ENCODE data around the gene FCGR2B.
"Not testable (repeated sequence)": the region's sequence is repeated elsewhere in the genome, so short reads cannot be mapped to it uniquely, and the experiment has no call there.

FCGR2B gene

DNA sequence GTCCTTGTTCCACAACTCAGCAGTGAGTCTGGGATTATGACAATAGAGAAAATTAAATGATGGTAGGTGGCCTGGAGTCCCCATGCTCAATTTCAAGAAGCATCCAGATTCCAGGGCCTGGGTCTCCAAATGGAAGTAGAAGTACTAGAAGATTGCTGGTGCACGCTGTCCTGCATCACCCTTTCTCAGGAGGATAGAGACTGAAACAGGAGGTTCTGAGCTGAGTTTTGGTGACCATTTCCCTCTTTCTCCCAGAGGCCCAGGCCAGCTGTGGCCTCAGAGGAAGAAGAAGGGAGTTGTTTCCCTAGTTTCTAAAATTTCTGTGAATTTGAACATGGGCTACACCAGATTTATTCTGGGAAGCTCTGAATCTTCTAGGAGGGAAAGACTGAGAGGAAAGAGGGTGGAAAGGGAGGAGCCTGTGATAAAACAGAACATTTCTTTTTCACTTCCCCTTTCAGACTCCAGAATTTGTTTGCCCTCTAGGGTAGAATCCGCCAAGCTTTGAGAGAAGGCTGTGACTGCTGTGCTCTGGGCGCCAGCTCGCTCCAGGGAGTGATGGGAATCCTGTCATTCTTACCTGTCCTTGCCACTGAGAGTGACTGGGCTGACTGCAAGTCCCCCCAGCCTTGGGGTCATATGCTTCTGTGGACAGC lies at the start of gene FCGR2B:
TSS of gene FCGR2B (plus strand) at position 460 of the 656 bp plus-strand sequence. CDS start at position 559, 99 bp downstream.
- DNase-seq (ENCODE audit: low read depth): not testable (repeated sequence)

DNA sequence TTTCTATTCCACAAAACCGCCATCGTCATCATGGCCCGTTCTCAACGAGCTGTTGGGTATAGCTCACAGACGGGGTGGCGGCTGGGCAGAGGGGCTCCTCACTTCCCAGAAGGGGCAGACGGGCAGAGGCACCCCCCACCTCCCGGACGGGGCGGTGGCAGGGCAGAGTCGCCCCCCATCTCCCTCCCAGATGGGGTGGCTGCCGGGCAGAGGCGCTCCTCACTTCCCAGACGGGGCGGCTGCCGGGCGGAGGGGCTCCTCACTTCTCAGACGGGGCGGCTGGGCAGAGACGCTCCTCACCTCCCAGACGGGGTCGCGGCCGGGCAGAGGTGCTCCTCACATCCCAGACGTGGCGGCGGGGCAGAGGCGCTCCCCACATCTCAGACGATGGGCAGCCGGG lies 46.5 kb upstream of the FCGR2B start:
- DNase-seq (ENCODE audit: low read depth): not testable (repeated sequence)

DNA sequence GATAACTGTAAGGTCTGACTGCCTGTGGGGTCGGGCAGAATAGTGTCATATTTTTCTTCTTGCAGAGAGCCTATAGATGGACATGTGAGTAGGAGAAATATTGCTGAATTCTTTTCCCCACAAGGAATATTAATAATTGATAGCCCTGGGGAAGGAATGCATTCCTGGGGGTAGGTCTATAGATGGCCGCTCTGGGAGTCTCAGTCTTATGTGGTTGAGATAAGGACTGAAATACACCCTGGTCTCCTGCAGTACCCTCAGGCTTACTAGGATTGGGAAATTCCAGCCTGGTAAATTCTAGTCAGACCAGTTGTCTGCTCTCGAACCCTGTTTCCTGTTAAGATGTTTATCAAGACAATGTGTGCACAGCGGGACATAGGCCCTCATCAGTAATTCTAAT lies 44.4 kb upstream of the FCGR2B start:
- DNase-seq (ENCODE audit: low read depth): not testable (repeated sequence)

DNA sequence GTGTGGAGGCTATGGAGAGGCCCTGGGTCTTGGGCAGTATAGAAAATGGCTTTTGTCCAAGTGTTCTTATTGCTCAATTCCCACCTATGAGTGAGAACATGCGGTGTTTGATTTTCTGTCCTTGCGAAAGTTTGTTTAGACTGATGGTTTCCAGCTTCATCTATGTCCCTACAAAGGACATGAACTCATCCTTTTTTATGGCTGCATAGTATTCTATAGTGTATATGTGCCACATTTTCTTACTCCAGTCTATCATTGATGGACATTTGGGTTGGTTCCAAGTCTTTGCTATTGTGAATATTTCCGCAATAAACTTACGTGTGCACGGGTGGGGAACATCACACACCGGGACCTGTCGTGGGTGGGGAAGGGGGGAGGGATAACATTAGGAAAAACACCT lies 42.5 kb upstream of the FCGR2B start:
- not testable (repeated sequence) for DNase-seq (ENCODE audit: low read depth)

DNA sequence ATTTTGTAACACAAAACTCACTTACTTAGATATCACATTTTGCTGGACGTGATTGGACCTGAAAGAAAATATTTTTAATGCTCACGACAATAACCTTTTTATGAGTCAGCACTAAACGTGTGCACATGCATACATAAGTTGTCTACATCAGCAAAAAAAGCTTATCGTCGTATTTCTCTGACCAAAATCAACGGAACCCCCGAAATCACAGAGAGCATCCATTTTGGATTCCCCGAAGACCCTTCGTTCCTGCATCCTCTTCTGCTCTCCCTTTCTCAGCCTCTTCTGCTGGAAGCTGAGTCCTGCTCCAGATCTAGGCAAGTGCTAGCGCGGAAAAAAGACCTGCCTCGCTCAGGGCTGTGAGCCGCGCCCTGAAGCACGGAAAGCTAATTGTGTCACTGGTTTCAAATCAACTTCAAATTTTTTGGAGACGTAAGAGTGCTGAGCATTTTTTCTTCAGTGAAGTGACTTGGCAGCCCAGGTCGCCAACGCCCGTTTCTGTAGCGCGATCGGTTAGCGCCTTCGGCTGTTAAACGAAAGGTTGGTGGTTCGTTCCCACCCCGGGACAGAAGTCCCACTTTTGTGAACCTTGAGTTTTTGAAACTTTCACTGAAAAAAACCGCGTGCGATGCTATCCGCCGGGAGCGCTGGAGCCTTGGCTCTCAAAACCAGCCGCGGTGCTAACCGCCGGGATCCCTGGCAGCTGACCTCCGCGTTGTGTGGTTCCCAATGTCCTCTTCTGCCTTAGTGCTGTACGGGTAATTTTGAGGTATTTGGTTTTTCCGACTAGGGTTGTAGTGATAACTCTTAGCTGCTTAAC lies 41.6 kb upstream of the FCGR2B start:
- peak; percentile 68 for DNase-seq (ENCODE audit: low read depth)

DNA sequence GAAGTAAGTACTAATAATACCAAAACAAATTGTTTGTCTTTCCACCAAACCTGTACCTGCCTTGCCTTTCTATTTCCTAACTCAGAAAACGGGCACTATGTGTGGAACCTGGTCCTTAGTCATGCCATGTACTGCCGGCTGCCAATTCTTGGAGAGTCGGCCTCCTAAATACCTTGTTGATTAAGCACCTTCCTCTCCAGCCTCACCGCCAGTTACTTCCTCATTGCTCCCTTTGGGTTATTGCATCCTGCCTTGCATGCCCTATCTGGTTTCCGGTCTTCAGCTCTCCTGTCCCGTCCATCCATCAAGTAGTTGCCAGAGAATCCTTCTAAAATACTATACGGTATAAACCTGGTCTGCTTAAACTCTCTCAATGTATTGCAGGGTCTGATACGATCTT lies 40.9 kb upstream of the FCGR2B start:
- not testable (repeated sequence) for DNase-seq (ENCODE audit: low read depth)

DNA sequence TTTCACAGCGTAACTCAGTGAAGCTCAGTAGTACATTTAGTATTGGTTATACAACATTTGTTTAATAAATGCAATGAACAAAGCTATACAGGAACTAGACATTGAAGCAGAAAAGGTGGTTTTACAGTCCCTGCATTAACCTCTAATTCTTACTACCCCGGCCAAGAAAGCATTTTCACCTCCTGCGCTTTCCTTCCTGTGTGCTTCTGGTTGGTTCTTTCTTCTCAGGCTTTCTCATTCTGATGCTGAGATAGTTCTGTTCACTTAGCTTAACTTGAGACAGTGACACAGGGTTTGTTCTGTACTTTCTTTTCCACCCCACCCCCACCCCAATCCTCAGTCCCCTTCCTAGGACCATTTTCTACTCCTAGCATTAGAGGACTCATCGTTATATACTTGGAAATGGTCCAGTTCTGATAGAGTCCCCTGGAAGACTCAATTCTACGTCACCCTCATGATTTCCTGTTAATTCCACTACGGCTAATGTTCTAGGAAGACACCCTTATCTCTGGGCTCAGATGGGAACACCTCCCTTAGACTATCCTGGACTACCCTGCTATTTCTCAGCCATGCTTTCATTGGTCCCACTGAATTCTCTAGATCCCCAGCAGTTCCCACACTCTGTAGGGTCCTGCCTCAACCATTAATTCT lies 39.4 kb upstream of the FCGR2B start:
- DNase-seq (ENCODE audit: low read depth): not testable (repeated sequence)

DNA sequence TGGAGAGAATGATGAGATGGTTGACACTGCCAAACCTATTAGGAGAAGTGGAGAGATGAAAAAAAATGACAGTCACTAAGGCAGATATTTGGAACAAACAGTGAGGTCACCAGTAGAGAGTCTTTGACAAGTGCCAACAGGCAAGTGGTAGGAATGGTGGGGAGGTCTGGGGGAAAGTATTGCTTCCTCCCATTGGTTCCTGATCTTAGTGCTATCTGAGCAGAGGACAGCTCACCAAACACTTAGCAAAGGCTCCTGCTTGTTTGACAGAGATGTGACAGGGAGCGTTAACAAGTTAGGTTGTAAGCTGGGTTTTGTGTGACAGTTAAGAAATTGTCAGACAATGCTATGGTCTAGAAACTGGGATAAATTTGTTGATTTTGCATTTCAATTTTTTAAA lies 38.3 kb upstream of the FCGR2B start:
- not testable (repeated sequence) for DNase-seq (ENCODE audit: low read depth)

DNA sequence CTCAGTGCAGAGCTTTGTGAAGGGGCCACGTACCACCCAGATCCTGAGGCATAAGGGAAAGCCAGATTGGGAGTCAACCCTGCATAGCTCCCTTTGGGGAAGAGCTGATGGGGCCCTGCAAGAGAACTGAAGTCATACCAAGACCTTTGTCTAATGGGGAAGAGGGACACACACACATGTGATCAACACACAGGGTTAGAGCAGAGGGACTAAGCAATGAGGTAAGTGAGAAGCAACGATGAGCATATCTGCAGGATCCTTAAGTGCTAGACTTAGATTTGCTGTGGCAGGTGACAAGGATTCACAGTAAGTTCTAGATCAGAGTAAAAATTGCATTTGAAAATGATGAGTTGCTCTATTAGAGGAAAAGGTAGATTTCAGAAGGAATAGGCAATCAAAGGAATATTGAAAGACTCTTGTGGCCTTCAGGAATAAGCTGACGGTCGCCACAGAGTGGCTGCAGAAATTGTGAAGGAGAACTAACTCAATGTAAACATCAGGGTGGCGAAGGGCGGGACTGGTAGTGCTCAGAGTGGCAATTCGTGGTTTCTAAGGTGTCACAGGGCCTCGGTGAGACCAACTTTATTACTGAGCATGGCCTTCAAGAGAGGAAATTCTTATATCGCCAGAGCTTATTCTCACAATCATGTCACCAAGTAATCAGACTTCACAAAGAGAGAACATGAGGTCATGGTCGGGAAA lies 36.3 kb upstream of the FCGR2B start:
- DNase-seq (ENCODE audit: low read depth): not testable (repeated sequence)

DNA sequence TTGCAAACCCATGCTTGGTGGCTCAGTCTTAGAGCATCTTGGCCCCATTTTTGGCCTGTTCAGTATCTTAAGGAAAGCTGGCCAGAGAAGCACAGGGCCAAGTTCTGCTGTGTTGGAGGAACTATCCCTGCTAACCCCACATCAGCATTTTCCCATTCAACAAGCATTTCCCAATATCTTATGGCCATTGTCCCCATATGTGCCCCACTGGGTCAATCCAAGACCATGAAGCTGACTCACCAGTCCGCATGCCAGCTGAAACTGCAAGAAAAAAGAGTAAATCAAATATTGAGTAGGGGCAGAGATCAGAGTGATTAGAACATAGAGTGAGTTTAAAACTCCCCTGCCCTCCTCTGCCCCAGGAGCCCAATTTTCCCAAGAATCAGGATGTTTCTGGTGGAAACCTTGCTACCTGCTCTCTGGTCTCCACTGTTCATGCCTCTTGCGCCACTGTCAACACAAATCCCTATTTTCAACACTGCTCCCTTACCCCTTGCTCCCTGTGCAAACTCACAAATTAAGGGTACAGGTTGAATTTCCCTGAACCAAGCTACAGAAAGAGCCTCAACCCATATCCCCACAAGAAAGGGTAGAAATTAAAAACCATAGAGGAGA lies 32.7 kb upstream of the FCGR2B start:
- DNase-seq (ENCODE audit: low read depth): not testable (repeated sequence)

DNA sequence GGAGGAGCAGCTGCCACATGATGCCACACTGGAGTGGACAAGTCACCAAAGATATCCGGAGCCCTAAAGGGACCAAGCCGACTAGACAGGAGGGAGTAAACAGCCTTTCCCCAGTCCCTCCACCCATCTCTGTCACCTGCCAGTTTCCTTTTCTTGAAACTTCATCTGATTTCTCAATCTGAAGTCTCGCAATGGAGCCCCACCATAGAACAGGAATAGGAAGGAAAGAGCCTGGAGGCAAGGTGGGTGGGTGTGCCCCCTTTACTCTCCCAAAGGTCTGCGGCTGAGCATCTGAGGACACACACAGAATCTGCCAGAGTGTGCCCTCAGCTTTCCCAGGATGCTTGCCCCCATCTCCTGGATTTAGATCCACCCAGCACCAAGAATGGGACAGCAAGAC lies 31.9 kb upstream of the FCGR2B start, which contains the start of gene FCGR3B:
TSS of gene FCGR3B (minus strand) at position 101 of the 400 bp plus-strand sequence. CDS start at position 19, 82 bp downstream.
- no peak for DNase-seq (ENCODE audit: low read depth)

DNA sequence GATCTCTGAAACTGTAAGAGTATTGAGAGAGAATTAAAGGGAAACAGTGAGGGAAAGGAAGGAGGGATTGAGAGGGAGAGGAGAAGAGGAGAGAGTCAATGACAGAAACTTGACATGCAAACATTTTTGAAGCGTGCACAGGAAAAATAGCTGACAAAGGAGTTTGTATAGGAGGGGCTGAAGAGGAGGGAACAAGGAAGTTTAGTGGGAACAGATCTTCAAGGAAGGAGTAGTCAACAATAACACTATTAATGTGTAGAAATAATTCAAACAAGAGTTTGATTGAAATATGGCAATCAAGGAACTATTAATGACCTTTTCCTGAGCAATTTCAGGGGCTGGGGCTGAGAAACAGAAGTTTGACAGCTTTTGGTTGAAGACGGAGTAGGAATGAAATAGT lies 27.9 kb upstream of the FCGR2B start:
- DNase-seq (ENCODE audit: low read depth): not testable (repeated sequence)

DNA sequence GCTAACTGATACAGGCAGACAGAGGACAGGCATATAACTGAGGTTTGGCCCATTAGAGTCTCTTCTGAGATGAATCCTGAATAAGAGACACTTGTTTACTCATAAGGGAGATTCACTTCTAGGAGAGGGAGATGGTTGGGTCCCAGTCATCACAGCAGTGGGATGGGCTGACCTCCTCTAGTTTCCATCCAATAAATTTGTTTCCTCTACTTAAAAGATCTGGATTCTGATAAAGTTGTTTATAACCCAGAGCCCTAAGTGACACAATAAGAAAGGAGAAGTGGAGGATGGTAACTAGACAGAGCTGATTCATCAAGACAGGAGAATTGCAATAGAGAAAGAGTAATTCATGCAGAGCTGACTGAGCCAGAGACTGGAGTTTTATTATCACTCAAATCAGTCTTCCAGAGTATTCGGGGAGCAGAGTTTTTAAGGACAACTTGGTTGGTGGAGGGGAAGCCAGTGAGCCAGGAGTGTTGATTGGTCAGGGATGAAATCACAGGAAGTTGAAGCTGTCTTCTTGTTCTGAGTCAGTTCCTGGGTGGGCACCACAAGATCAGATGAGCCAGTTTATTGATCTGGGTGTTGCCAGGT lies 26.7 kb upstream of the FCGR2B start:
- DNase-seq (ENCODE audit: low read depth): not testable (repeated sequence)

DNA sequence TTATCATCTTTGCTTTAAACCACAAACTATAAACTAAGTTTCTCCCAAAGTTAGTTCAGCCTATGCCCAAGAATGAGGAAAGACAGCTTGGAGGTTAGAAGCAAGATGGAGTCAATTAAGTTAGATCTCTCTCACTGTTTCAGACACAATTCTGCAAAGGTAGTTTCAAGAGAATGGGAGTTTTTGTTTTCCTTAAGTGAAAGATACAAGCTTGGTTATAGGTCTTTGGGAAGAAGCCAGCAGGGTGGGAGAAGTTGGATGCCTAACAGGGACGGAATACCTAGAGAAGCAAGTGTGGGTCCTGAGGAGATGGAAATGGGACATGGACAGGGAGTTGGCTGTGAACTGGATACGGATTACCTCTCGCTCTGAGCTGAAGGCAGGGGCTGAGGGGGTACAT lies 26.0 kb upstream of the FCGR2B start:
- DNase-seq (ENCODE audit: low read depth): not testable (repeated sequence)

DNA sequence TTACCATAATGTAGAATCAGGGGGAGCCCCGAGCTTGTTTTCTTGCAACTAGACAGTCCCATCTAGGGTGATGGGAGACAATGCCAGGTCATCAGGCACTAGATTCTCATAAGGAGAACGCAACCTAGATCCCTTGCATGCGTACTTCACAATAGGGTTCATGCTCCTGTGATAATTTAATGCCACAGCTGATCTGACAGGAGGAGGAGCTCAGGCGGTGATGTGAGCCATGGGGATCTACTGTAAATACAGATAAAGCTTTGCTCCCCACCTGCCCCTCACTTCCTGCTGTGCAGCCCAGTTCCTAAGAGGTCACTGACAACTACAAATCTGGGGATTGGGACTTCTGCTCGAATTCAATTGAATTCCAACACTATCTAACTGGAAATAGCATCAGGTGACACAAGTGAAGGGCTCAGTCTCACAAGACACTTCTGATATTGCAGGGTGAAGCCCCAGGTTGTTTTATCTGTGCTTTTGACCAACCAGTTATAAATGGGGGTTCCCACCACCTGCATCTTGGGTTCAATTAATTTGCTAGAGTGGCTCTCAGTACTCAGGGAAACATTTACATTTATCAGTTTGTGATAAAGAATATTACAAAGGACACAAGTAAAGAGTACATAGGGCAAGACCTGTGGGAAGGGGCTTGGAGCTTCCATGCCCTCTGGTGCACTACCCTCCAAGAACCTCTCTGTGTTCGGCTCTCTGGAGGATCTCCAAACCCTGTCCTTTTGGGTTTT lies 24.5 kb upstream of the FCGR2B start:
- DNase-seq (ENCODE audit: low read depth): not testable (repeated sequence)

DNA sequence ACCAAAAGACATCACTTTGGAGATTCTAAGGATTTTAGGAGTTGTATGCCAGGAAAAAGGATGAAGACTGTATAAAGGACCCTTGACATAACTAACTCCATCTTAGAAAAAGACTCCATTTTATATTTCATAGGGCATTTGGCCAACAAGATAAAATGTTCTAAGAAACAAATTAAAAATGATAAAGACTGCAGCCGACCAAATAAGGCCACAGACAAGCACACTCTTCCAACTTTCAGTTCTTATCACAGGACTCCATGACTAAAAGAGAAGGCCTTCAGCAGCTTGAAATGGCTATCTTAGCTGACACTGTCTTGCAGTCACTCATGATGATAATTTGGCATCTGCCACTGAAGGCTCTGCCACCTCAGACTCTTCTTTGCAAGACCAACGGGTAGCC lies 23.7 kb upstream of the FCGR2B start:
- not testable (repeated sequence) for DNase-seq (ENCODE audit: low read depth)

DNA sequence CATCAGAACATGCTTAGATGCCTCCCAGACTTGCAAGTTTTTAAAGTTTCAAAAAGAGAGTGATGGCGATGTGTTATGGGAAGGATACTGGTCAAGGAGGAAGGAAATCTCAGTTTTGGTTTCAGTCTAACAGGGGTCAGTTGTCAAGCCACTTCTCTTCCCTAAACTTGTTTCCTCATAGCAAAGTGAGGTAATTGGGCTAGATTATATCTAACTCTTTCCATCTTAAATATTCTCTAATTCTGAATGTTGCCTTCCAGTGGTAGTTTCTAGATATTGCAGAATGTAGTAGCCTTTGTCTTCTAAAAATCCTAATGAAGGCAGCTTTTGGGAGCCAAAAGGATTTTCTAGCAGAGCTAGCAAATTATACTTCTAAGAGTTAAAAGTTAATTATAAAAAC lies 20.2 kb upstream of the FCGR2B start:
- DNase-seq (ENCODE audit: low read depth): not testable (repeated sequence)

DNA sequence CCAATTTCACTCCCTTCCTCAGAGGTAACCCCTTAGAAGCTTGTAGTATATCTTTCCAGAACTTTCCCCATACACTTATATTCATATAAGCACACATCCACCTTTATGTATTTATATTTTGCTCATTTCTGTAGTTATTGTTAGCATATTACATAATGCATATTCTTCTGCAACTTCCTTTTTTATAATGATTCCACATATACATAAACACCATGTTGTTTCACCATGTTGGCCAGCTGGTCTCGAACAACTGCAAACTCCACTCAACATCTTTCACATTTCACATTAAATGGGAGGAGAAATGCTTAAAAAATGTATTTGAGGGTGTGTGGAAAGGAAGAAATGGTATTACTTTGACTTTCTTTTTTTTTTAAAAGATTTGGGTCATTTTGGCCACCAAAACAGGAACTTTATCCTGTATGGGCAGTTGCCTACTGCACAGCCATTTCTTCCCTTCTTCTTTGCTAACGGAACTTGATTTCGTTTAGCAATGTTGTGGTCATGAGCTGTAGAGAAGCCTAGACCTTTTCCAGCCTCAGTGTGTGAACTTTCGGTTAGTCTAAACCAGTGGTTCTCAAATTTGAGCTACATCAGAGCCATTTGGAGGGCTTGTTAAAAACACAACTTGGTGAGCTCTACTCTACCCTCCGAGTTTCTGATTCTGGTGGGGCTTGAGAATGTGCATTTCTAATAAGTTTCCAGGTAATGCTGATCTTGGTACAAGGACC lies 19.3 kb upstream of the FCGR2B start:
- DNase-seq (ENCODE audit: low read depth): not testable (repeated sequence)

DNA sequence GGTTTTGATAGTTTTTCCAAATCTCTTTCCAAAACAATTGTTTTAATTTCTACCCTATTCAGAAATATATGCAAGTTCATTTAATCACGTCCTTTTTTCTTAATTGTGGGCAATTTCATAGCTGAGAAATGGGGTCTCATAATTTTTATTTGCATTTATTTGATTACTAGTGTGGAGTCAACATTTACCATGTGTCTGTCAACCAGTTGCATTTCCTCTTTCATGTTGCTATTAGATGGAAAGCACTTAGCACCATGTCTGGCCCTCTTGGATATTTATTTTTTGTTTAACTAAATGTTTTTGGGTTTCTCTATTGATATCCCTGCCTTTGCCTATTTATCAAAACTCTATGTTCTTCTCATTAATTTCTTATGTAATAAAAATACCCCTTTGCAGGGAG lies 18.1 kb upstream of the FCGR2B start:
- not testable (repeated sequence) for DNase-seq (ENCODE audit: low read depth)
